Measurements from ENCODE around the gene ZNF232.
"Not testable (repeated sequence)": the region's sequence is repeated elsewhere in the genome, so short reads cannot be mapped to it uniquely, and the experiment has no call there.

- not testable (repeated sequence) for TF ChIP-seq CTCF (IDR thresholded peaks at IDR 0.05; ENCODE audit: insufficient read depth, low read depth, low read length); EZH2 (IDR thresholded peaks at IDR 0.05; ENCODE audit: insufficient read depth, low read length)
These were observed 21.0 kb upstream of the ZNF232 start for GRCh38 chr17:5132503-5133225.
